HUDEP-2 (cell line): Measurements from ENCODE around the gene TFF3.

Experiments used
- DNase-seq, 76 experiments: peaks; one replicate each; lab custom pipeline; 2025; ENCODE audit not compliant: unreplicated experiment in 76 of 76; lab: John Stamatoyannopoulos, UW

TFF3 gene

GRCh38 chr21:42291751-42292562 lies 23.3 kb downstream of the TFF3 start:
- DNase-seq, result no peak

GRCh38 chr21:42291003-42291750 lies 24.0 kb downstream of the TFF3 start:
- no peak for DNase-seq

- DNase-seq, result no peak
Observed at GRCh38 chr21:42290505-42290904, 24.7 kb downstream of the TFF3 start.

- DNase-seq, result no peak
Observed at GRCh38 chr21:42289926-42290325, 25.3 kb downstream of the TFF3 start.

GRCh38 chr21:42288962-42289361 lies 26.2 kb downstream of the TFF3 start:
- no peak for DNase-seq

GRCh38 chr21:42287193-42288083 lies 27.8 kb downstream of the TFF3 start:
- no peak for DNase-seq

GRCh38 chr21:42286416-42286815 lies 28.8 kb downstream of the TFF3 start:
- DNase-seq, result no peak

- no peak for DNase-seq
Observed at GRCh38 chr21:42285569-42286245, 29.5 kb downstream of the TFF3 start.

- DNase-seq, result no peak
Observed at GRCh38 chr21:42282715-42283114, 32.5 kb downstream of the TFF3 start.

GRCh38 chr21:42282021-42282420 lies 33.2 kb downstream of the TFF3 start:
- DNase-seq, result no peak

- DNase-seq, result no peak
Observed at GRCh38 chr21:42281181-42281680, 34.0 kb downstream of the TFF3 start.

- no peak for DNase-seq
Observed at GRCh38 chr21:42280356-42281180, 34.6 kb downstream of the TFF3 start.

GRCh38 chr21:42279888-42280287 lies 35.3 kb downstream of the TFF3 start:
- DNase-seq, result no peak

- no peak for DNase-seq
Observed at GRCh38 chr21:42279341-42279871, 35.8 kb downstream of the TFF3 start.

- no peak for DNase-seq
Observed at GRCh38 chr21:42278451-42279149, 36.6 kb downstream of the TFF3 start.

- no peak for DNase-seq
Observed at GRCh38 chr21:42277593-42277992, 37.6 kb downstream of the TFF3 start.

GRCh38 chr21:42276526-42277154 lies 38.6 kb downstream of the TFF3 start:
- no peak for DNase-seq

- DNase-seq, result no peak
Observed at GRCh38 chr21:42276076-42276475, 39.1 kb downstream of the TFF3 start.
